ENCODE data around the gene SAP25.
"Not testable (repeated sequence)": the region's sequence is repeated elsewhere in the genome, so short reads cannot be mapped to it uniquely, and the experiment has no call there.

SAP25 gene

DNA sequence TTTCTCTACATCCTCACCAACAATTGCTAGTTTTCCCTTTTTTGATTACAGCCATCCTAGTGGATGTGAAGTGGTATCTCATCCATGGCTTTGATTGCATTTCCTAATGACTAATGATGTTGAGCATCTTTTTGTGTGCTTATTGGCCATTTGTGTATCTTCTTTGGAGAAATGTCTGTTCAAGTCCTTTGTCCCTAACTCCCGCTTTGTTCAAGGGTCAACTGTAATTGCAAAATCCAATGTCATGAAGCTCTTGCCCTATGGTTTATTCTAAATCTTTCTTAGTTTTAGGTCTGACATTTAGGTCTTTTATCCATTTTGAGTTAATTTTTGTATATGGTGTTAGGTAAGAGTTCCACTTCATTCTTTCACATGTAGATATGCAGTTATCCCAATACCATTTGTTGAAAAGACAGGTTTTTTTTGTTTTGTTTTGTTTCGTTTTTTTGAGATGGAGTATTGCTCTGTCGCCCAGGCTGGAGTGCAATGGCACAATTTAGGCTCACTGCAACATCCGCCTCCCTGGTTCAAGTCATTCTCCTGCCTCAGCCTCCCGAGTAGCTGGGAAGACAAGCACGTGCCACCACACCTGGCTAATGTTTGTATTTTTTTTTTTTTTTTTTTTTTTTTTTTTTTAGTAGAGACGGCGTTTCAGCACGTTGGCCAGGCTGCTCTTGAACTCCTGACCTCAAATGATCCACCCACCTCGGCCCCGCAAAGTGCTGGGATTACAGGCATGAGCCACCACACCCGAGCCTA, 45.4 kb downstream of the SAP25 start:
- DNase-seq: not testable (repeated sequence)

- not testable (repeated sequence) for DNase-seq
Measured at GRCh38 chr7:100523192-100523591, 50.5 kb downstream of the SAP25 start.
